ENCODE measurements around the gene MTMR2. TPM values are rescaled to one million over a fixed set of nuclear protein-coding genes. Genes with fewer than 3 reads are reported as not detected.

The MTMR2 gene
- total RNA-seq, 1 donor from 2014 or later = 68.0 TPM

- no peak overlapping the region for H3K4me3 Mint-ChIP-seq (ENCODE audit: unreplicated experiment)
- no peak overlapping the region for H3K4me2 ChIP-seq (ENCODE audit: low read length)
- H3K27me3 ChIP-seq (ENCODE audit: insufficient read depth, low read length) = no peaks in the 10 kb centered on the region
- FAIRE-seq (no peak), DNase-seq (ENCODE audit: low read depth) (no peak)
- peaks cover 42% of the 10 kb centered on the region for H4K20me1 ChIP-seq (ENCODE audit: insufficient read depth, low read length)
- no peak overlapping the region for H3K4me3 ChIP-seq (ENCODE audit: insufficient read depth, low read depth, low read length)
- H3K9me3 ChIP-seq (ENCODE audit: insufficient read depth, low read depth, low read length) = no peaks in the 10 kb centered on the region
- H3K36me3 ChIP-seq (ENCODE audit: insufficient read depth, low read length) = no peaks in the 10 kb centered on the region
- no peak overlapping the region for H3K27ac ChIP-seq (ENCODE audit: low read depth, low read length)
- H3K27ac Mint-ChIP-seq (ENCODE audit: unreplicated experiment) = no peak overlapping the region
- H3K79me2 ChIP-seq (ENCODE audit: insufficient read depth, low read length) = peaks cover 74% of the 10 kb centered on the region
- H2AFZ ChIP-seq (ENCODE audit: low read depth, low read length) = no peak overlapping the region
- peaks cover 10% of the 10 kb centered on the region for H3K4me1 Mint-ChIP-seq (ENCODE audit: low read depth, unreplicated experiment)
- H3K9me3 Mint-ChIP-seq (ENCODE audit: unreplicated experiment) = no peaks in the 10 kb centered on the region
- no peaks in the 10 kb centered on the region for H3K27me3 Mint-ChIP-seq (ENCODE audit: low read depth, unreplicated experiment)
- TF ChIP-seq CTCF (IDR thresholded peaks at IDR 0.05; ENCODE audit: insufficient read depth, low read depth, low read length) (no peak), EZH2 (IDR thresholded peaks at IDR 0.05; ENCODE audit: insufficient read depth, low read length) (no peak)
- H3K9ac ChIP-seq (ENCODE audit: low read length) = no peak overlapping the region
- H3K4me1 ChIP-seq (ENCODE audit: insufficient read depth, low read length) = no peaks in the 10 kb centered on the region
- H3K36me3 Mint-ChIP-seq (ENCODE audit: low read depth, unreplicated experiment) = peaks cover 5% of the 10 kb centered on the region
Measured at GRCh38 chr11:95891423-95892170, 32.3 kb downstream of the MTMR2 start.

GRCh38 chr11:95888852-95889251, 35.1 kb downstream of the MTMR2 start:
- Histone ChIP-seq H3K4me3 (ENCODE audit: insufficient read depth, low read depth, low read length) (no peak overlapping the region), H3K27ac (ENCODE audit: low read depth, low read length) (no peak overlapping the region), H3K27me3 (ENCODE audit: insufficient read depth, low read length) (no peaks in the 10 kb centered on the region), H3K4me1 (ENCODE audit: insufficient read depth, low read length) (peaks cover 7% of the 10 kb centered on the region), H3K9me3 (ENCODE audit: insufficient read depth, low read depth, low read length) (no peaks in the 10 kb centered on the region), H3K9ac (ENCODE audit: low read length) (no peak overlapping the region), H4K20me1 (ENCODE audit: insufficient read depth, low read length) (peaks cover 27% of the 10 kb centered on the region), H3K4me2 (ENCODE audit: low read length) (no peak overlapping the region), H3K79me2 (ENCODE audit: insufficient read depth, low read length) (peaks cover 47% of the 10 kb centered on the region), H3K36me3 (ENCODE audit: insufficient read depth, low read length) (peaks cover 6% of the 10 kb centered on the region), H2AFZ (ENCODE audit: low read depth, low read length) (no peak overlapping the region)
- FAIRE-seq = no peak
- Mint-ChIP-seq H3K9me3 (ENCODE audit: unreplicated experiment) (no peaks in the 10 kb centered on the region), H3K4me3 (ENCODE audit: unreplicated experiment) (no peak overlapping the region), H3K27me3 (ENCODE audit: low read depth, unreplicated experiment) (no peaks in the 10 kb centered on the region), H3K27ac (ENCODE audit: unreplicated experiment) (no peak overlapping the region), H3K4me1 (ENCODE audit: low read depth, unreplicated experiment) (peaks cover 20% of the 10 kb centered on the region), H3K36me3 (ENCODE audit: low read depth, unreplicated experiment) (peaks cover 9% of the 10 kb centered on the region)
- TF ChIP-seq EZH2 (IDR thresholded peaks at IDR 0.05; ENCODE audit: insufficient read depth, low read length) (no peak), CTCF (IDR thresholded peaks at IDR 0.05; ENCODE audit: insufficient read depth, low read depth, low read length) (no peak)
- DNase-seq (ENCODE audit: low read depth) = no peak

- Mint-ChIP-seq H3K27me3 (ENCODE audit: low read depth, unreplicated experiment) (no peaks in the 10 kb centered on the region), H3K9me3 (ENCODE audit: unreplicated experiment) (no peaks in the 10 kb centered on the region), H3K36me3 (ENCODE audit: low read depth, unreplicated experiment) (peaks cover 9% of the 10 kb centered on the region), H3K4me3 (ENCODE audit: unreplicated experiment) (no peak overlapping the region), H3K4me1 (ENCODE audit: low read depth, unreplicated experiment) (peaks cover 24% of the 10 kb centered on the region), H3K27ac (ENCODE audit: unreplicated experiment) (no peak overlapping the region)
- H3K27ac ChIP-seq (ENCODE audit: low read depth, low read length) = no peak overlapping the region
- TF ChIP-seq CTCF (IDR thresholded peaks at IDR 0.05; ENCODE audit: insufficient read depth, low read depth, low read length) (no peak), EZH2 (IDR thresholded peaks at IDR 0.05; ENCODE audit: insufficient read depth, low read length) (no peak)
- H3K27me3 ChIP-seq (ENCODE audit: insufficient read depth, low read length) = no peaks in the 10 kb centered on the region
- no peak for DNase-seq (ENCODE audit: low read depth)
- no peak for FAIRE-seq
- no peaks in the 10 kb centered on the region for H3K9me3 ChIP-seq (ENCODE audit: insufficient read depth, low read depth, low read length)
- H3K4me2 ChIP-seq (ENCODE audit: low read length) = no peak overlapping the region
- peaks cover 42% of the 10 kb centered on the region for H3K79me2 ChIP-seq (ENCODE audit: insufficient read depth, low read length)
- peaks cover 10% of the 10 kb centered on the region for H3K4me1 ChIP-seq (ENCODE audit: insufficient read depth, low read length)
- peaks cover 23% of the 10 kb centered on the region for H4K20me1 ChIP-seq (ENCODE audit: insufficient read depth, low read length)
- H3K4me3 ChIP-seq (ENCODE audit: insufficient read depth, low read depth, low read length) = no peak overlapping the region
- H3K36me3 ChIP-seq (ENCODE audit: insufficient read depth, low read length) = peaks cover 6% of the 10 kb centered on the region
- no peak overlapping the region for H3K9ac ChIP-seq (ENCODE audit: low read length)
- no peak overlapping the region for H2AFZ ChIP-seq (ENCODE audit: low read depth, low read length)
Measured at GRCh38 chr11:95888439-95888838, 35.5 kb downstream of the MTMR2 start.
